Renal pelvis (tissue), 4 donors: ENCODE data around the gene NABP2. TPM values are rescaled to one million over a fixed set of nuclear protein-coding genes. Genes with fewer than 3 reads are reported as not detected.
"Not testable (repeated sequence)": the region's sequence is repeated elsewhere in the genome, so short reads cannot be mapped to it uniquely, and the experiment has no call there.

Experiments used
- DNase-seq: peaks from one replicate; pipeline ENCODE4 v3.0.0-alpha.2; 2013
- polyA plus RNA-seq, 3 donors: library from polyadenylated mRNA; unstranded; fragments of 120-200 nt; gene quantifications; one replicate each; pipeline ENCODE4 v1.2.1, GENCODE V29; 2013; ENCODE audit not compliant: insufficient read length in 3 of 3

The NABP2 gene
- polyA plus RNA-seq, 3 donors: 28.2 to 30.5 (median 28.3) TPM

- no peak for DNase-seq
Observed at GRCh38 chr12:56237552-56237951, 13.4 kb downstream of the NABP2 start.

- no peak for DNase-seq
Observed at GRCh38 chr12:56241424-56242303, 17.5 kb downstream of the NABP2 start.

- no peak for DNase-seq
Observed at GRCh38 chr12:56242986-56243385, 18.8 kb downstream of the NABP2 start.

- no peak for DNase-seq
Observed at GRCh38 chr12:56243731-56244181, 19.6 kb downstream of the NABP2 start.

- no peak for DNase-seq
Observed at GRCh38 chr12:56244494-56244893, 20.4 kb downstream of the NABP2 start.

- DNase-seq: no peak
Observed at GRCh38 chr12:56247923-56248322, 23.8 kb downstream of the NABP2 start.

GRCh38 chr12:56248711-56249110 lies 24.6 kb downstream of the NABP2 start:
- no peak for DNase-seq

GRCh38 chr12:56252649-56253048 lies 28.5 kb downstream of the NABP2 start:
- no peak for DNase-seq

- no peak for DNase-seq
Observed at GRCh38 chr12:56253091-56253490, 28.9 kb downstream of the NABP2 start.

GRCh38 chr12:56255671-56256070 lies 31.5 kb downstream of the NABP2 start:
- DNase-seq: no peak

- no peak for DNase-seq
Observed at GRCh38 chr12:56256326-56256960, 32.3 kb downstream of the NABP2 start.

- no peak for DNase-seq
Observed at GRCh38 chr12:56257071-56257470, 32.9 kb downstream of the NABP2 start.

- DNase-seq: no peak
Observed at GRCh38 chr12:56257491-56258067, 33.4 kb downstream of the NABP2 start.

GRCh38 chr12:56258068-56258819 lies 34.1 kb downstream of the NABP2 start, which contains the start of gene ANKRD52:
Gene ANKRD52 (minus strand): TSS chr12:56258384. CDS start chr12:56258269, 115 bp downstream.
- DNase-seq: peak; percentile 79

- no peak for DNase-seq
Observed at GRCh38 chr12:56258820-56259183, 34.7 kb downstream of the NABP2 start.

- DNase-seq: no peak
Observed at GRCh38 chr12:56260380-56260779, 36.2 kb downstream of the NABP2 start.

GRCh38 chr12:56260921-56261320 lies 36.8 kb downstream of the NABP2 start:
- no peak for DNase-seq

GRCh38 chr12:56261503-56262232 lies 37.5 kb downstream of the NABP2 start:
- DNase-seq: no peak

- DNase-seq: not testable (repeated sequence)
Observed at GRCh38 chr12:56262955-56263354, 38.8 kb downstream of the NABP2 start.

GRCh38 chr12:56266068-56266692 lies 42.0 kb downstream of the NABP2 start:
- not testable (repeated sequence) for DNase-seq
